GM18505 (cell line): ENCODE results near the gene DCAKD.
A peak's percentile ranks its signal among the peaks of the same experiment; 100 is the strongest.

Source experiments
- ATAC-seq: cut with Tn5 transposase; IDR thresholded peaks from one replicate; pipeline ENCODE4 v1.9.1; 2021; ENCODE audit not compliant: unreplicated experiment
- POLR2A ChIP-seq: IDR thresholded peaks from 4 replicates; pipeline ENCODE4 v1.6.1; 2011; ENCODE audit warnings: borderline replicate concordance; ENCODE audit not compliant: insufficient read depth, insufficient read length; ENCODE audit errors: extremely low read depth

Gene DCAKD, protein sequence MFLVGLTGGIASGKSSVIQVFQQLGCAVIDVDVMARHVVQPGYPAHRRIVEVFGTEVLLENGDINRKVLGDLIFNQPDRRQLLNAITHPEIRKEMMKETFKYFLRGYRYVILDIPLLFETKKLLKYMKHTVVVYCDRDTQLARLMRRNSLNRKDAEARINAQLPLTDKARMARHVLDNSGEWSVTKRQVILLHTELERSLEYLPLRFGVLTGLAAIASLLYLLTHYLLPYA

GRCh38 chr17:45051060-45051719, at the start of gene DCAKD:
DCAKD (minus strand) TSS chr17:45051632; CDS start chr17:45034885, 16,747 bp downstream.
- TF ChIP-seq POLR2A: peak; percentile 79
- peak; percentile 93 for ATAC-seq

DNA sequence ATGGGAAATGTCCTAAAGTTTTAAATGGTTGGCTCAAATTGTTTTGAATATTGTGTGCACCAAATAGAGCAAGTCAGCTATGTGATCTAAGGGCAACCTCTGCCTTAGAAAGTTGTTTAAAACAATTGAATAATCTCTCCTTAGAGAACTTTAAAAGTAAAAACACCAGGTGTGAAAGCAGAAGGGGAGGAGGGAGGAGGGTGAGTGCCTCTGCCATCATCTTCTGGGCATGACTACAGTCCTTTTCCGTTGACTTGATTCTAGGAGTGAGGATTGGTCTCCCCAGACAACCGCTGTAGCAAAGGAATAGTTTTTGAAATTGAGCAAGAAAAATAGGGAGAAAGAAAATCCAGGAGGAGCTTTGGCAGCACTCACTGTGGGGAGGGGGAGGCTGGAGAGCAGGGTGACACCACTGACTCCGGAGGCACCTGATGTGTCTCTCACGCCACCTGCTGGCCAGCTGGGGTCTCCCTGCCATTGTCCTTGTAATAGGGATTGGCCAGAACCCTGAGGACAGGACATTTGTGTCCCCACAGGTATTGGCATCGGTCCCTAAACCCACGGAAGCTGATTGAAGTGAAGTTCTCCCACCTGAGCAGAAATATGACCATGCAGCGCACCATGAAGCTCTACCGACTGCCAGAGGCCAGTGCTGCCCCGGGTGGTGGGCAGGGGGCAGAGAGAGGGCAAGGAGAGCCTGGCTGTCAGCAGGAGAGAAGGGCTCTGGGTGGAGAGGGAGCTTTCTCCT, 47.6 kb upstream of the DCAKD start:
- TF ChIP-seq POLR2A: no peak
- ATAC-seq: no peak

- TF ChIP-seq POLR2A: no peak
- no peak for ATAC-seq
Measured at GRCh38 chr17:45098081-45098868, 46.8 kb upstream of the DCAKD start.

- ATAC-seq: no peak
- TF ChIP-seq POLR2A: no peak
Measured at GRCh38 chr17:45096926-45097325, 45.5 kb upstream of the DCAKD start.

DNA sequence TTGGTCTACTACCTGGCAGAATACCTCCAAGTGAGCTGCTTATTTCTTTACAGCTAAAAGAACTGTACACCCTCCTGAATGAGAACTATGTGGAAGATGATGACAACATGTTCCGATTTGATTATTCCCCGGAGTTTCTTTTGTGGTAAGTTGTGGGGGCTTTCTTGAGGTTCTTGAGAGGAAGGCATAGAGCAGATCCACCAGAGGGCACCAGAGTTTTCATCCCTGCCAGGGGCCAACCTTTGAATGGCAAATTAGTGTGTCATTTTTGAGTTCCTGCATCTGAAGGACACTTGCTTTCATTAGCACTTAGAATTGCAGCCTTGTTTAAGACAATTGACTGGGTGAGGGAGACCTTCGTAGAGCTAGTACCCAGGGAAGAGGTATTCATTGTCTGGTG, 44.7 kb upstream of the DCAKD start:
- no peak for TF ChIP-seq POLR2A
- no peak for ATAC-seq

DNA sequence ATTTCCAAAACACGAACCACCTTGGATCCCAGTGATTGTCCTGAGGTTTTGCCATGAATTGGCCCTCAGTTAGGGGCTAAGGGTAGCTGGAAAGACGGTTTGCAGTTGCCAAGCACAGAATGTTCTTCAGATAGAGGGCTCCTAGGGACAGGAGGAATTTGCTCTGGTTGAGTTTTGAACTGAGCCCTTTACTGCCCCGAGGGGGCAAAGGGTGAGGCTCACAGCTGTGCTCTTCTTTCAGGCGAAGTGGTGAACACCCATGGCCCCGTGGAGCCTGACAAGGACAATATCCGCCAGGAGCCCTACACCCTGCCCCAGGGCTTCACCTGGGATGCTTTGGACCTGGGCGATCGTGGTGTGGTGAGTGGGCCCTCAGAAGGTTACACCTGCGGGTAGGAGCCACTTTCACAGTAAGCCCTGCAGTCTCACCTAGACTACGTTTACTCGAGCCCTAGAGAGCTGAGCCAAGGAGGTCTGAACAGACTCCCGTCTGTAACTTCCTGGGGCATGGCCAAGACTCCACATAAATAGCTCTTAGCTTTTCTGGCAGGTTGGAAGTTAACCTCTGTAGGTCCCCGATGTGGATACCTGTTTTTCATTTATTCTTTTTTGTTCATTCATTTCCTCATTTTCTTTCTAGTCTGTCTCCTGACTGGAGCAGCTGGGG, 42.1 kb upstream of the DCAKD start:
- no peak for ATAC-seq
- TF ChIP-seq POLR2A: no peak

DNA sequence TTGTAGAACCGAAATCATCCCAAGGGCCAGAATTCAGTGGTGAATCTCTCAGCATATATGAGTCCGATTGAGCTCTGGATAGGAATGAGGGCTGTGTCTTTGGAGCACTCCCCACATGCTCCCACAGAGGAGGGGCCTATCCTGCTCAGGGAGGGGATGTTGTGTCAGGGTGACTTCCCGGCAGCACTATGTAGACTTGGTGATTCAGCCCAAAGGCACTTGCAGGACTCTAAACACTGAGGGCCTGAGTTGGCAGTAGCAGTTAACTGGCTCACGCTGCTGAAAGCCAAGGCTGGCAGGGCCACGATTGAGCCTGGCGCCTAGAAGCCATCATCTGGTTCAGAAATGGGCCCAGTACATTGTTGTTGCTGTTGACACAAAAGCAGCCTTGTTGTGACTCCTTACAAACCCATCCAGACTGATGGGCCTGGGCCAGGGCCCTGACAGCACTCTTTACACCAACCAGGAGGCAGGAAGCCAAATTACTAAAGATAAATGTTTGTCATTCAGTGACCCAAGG, 41.5 kb upstream of the DCAKD start:
- no peak for ATAC-seq
- no peak for TF ChIP-seq POLR2A

DNA sequence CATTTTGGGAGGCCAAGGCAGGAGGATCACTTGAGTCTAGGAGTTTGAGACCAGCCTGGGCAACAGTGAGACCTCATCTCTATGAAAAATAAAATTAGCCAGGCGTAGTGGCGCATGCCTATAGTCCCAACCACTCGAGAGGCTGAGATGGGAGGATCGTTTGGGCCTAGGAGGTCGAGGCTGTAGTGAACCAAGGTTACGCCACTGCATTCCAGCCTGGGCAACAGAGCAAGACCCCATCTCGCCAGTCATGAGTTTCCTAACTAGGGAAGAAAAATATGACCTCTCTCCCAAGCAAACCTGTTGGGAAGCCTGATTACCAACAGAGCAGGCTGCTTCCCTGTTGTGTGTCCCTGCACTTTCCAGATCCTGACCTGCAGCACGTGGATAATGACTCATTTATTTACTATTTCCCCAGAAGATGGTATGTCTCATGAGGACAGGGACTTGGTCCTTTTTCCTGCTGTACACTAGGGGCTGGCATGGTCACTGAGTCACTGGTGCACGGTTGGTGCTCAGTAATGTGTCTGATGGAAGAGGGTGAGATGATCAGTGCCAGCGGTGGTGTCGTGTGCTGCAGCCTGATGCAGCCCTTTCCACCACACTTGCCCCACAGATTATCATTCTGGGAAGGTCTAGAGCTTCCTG, 40.5 kb upstream of the DCAKD start:
- no peak for ATAC-seq
- TF ChIP-seq POLR2A: no peak

DNA sequence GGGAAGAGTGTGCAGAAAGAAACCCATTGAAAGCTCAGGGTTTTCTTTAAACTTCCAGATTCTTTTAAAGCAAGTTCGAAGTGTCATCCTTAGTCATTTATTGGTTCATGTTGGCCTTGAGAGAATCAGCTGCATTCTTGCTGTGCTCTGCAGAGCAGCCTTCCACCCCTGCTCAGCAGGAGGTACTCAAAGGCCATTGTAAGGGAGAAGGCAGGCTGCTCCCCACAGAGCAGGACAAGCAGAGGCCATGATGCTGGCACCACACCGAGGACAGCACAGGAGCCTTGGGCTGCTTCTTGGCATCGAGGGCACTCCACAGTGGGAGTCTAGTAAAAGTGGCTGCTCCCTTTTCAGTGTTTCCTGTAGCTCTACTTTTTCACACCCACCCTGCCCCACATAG, 39.3 kb upstream of the DCAKD start:
- no peak for ATAC-seq
- no peak for TF ChIP-seq POLR2A

DNA sequence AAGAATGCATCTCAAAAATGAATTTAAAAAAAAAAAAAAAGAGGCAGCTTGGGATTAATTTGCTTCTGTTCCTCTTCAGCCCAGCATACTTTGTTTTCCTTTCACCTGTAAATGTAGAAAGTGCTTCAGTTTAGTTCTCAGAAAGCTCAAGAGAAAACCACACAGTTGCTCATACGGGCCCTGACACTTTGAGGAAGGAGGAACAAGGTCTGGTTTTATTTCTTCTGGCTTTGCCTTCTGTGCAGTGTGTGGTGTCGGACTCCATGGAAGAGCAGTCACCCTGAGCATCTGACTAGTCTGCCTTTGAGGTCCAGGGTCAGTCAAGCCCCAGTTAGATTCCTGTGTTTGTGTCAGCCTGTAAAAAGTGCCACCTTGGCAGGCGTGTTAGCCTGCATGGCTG, 37.3 kb upstream of the DCAKD start:
- no peak for TF ChIP-seq POLR2A
- ATAC-seq: no peak

GRCh38 chr17:45087978-45088377, 36.5 kb upstream of the DCAKD start:
- TF ChIP-seq POLR2A: no peak
- no peak for ATAC-seq

GRCh38 chr17:45087504-45087975, 36.1 kb upstream of the DCAKD start:
- TF ChIP-seq POLR2A: no peak
- no peak for ATAC-seq
